SK-N-SH (cell line): ENCODE measurements around the gene BTBD16. TPM values are rescaled to one million over a fixed set of nuclear protein-coding genes. Genes with fewer than 3 reads are reported as not detected.

Source experiments
- CTCF ChIA-PET: fragments of 300-600, 350-600 bp; formaldehyde crosslinking; extraction: SDS; loops from one replicate; lab custom pipeline; 2021; lab: Yijun Ruan, JAX
- POLR2A ChIA-PET: fragments of 350-600 bp; sonication (Branson Sonifier 250); formaldehyde crosslinking; extraction: SDS; loops from one replicate; lab custom pipeline; 2020; ENCODE audit warnings: antibody characterized with exemption, inconsistent platforms; lab: Yijun Ruan, JAX
- DNase-seq: peaks from one replicate; pipeline ENCODE4 v3.0.0; 2012
- H2AFZ ChIP-seq: fragments of 200-600 bp; sonication (generic); 2 replicates; pipeline ENCODE4 v1.8.1; 2016; ENCODE audit warnings: antibody characterized with exemption, mild to moderate bottlenecking, low read depth
- H3F3A ChIP-seq: fragments of 200-600 bp; sonication (generic); replicated peaks from 2 replicates; pipeline ENCODE3; 2016; ENCODE audit warnings: antibody characterized with exemption, mild to moderate bottlenecking; ENCODE audit not compliant: insufficient read depth
- H3K27ac ChIP-seq, 2 experiments: fragments of 200-500 bp in 1 of 2; fragments of 200-600 bp in 1 of 2; sonication (Bioruptor generic) in 1 of 2; sonication (generic), shearing (Covaris generic) in 1 of 2; 2 replicates each; pipeline versions ENCODE4 v1.5.1 to v1.6.1; 2014 to 2016; ENCODE audit warnings: low read depth in 2 of 2, inconsistent platforms in 1 of 2, low read length in 1 of 2, mild to moderate bottlenecking in 1 of 2, mixed read lengths in 1 of 2
- H3K27me3 ChIP-seq: fragments of 200-600 bp; sonication (generic), shearing (Covaris generic); 2 replicates; pipeline ENCODE4 v1.6.1; 2016; ENCODE audit warnings: mixed run types; ENCODE audit not compliant: insufficient read depth
- H3K36me3 ChIP-seq, 2 experiments: fragments of 200-500 bp in 1 of 2; fragments of 200-600 bp in 1 of 2; sonication (Bioruptor generic) in 1 of 2; sonication (generic) in 1 of 2; replicated peaks in 1 of 2; 2 replicates each; pipeline versions ENCODE3 to v1.5.1; 2014 to 2016; ENCODE audit warnings: low read length in 1 of 2, mild to moderate bottlenecking in 1 of 2; ENCODE audit not compliant: insufficient read depth in 2 of 2, control insufficient read depth in 1 of 2
- H3K4me1 ChIP-seq, 2 experiments: fragments of 200-500 bp in 1 of 2; fragments of 200-600 bp in 1 of 2; sonication (Bioruptor generic) in 1 of 2; sonication (generic), shearing (Covaris generic) in 1 of 2; 2 replicates each; pipeline versions ENCODE4 v1.5.1 to v1.6.1; 2014 to 2016; ENCODE audit warnings: low read depth in 1 of 2, low read length in 1 of 2, mixed run types in 1 of 2; ENCODE audit not compliant: insufficient read depth in 2 of 2, control insufficient read depth in 1 of 2
- H3K4me2 ChIP-seq: fragments of 200-600 bp; sonication (generic), shearing (Covaris generic); 2 replicates; pipeline ENCODE4 v1.6.1; 2017; ENCODE audit warnings: mixed run types
- H3K4me3 ChIP-seq, 2 experiments: fragments of 200-500 bp in 1 of 2; fragments of 200-600 bp in 1 of 2; sonication (Bioruptor generic) in 1 of 2; sonication (generic), shearing (Covaris generic) in 1 of 2; 2 replicates each; pipeline versions ENCODE4 v1.5.1 to v1.8.1; 2014 to 2016; ENCODE audit warnings: low read depth in 2 of 2, inconsistent platforms in 1 of 2, low read length in 1 of 2, mild to moderate bottlenecking in 1 of 2, mixed read lengths in 1 of 2, moderate library complexity in 1 of 2
- H3K79me2 ChIP-seq: fragments of 200-600 bp; sonication (generic); 2 replicates; pipeline ENCODE4 v1.8.1; 2017; ENCODE audit warnings: mild to moderate bottlenecking; ENCODE audit not compliant: insufficient read depth
- H3K9ac ChIP-seq: fragments of 200-600 bp; sonication (generic); 2 replicates; pipeline ENCODE4 v1.6.1; 2017; ENCODE audit warnings: mixed run types
- H3K9me2 ChIP-seq: fragments of 200-600 bp; sonication (generic); 2 replicates; pipeline ENCODE4 v1.6.1; 2017; ENCODE audit warnings: mixed run types
- H3K9me3 ChIP-seq: fragments of 200-600 bp; sonication (generic); 2 replicates; pipeline ENCODE4 v1.6.1; 2017; ENCODE audit warnings: mixed run types, mild to moderate bottlenecking, moderate library complexity
- H4K20me1 ChIP-seq: fragments of 200-600 bp; sonication (generic); 2 replicates; pipeline ENCODE4 v1.6.1; 2017; ENCODE audit warnings: mild to moderate bottlenecking, mixed run types; ENCODE audit not compliant: insufficient read depth
- CHD2 ChIP-seq: fragments of 150-350 bp; IDR thresholded peaks from 2 replicates; pipeline ENCODE4 v1.6.1; 2018; ENCODE audit warnings: low read length; ENCODE audit not compliant: partially characterized antibody
- EP300 ChIP-seq, 2 experiments: IDR thresholded peaks; 2 replicates each; pipeline versions ENCODE4 v1.4.0 to v1.6.1; 2012; ENCODE audit warnings: borderline replicate concordance in 1 of 2, low read depth in 1 of 2, low read length in 1 of 2
- EZH2phosphoT487 ChIP-seq: fragments of 200-600 bp; sonication (generic); IDR thresholded peaks from 2 replicates; pipeline ENCODE4 v1.6.1; 2017; ENCODE audit warnings: low read depth, mixed run types, mild to moderate bottlenecking, antibody characterized with exemption, moderate library complexity, borderline replicate concordance
- FOXM1 ChIP-seq: IDR thresholded peaks from 2 replicates; pipeline ENCODE4 v1.4.0; 2012; ENCODE audit warnings: low read depth, mild to moderate bottlenecking
- GABPA ChIP-seq: IDR thresholded peaks from 2 replicates; pipeline ENCODE4 v1.4.0; 2012; ENCODE audit warnings: low read depth, mild to moderate bottlenecking
- JUND ChIP-seq: IDR thresholded peaks from 2 replicates; pipeline ENCODE4 v1.4.0; 2012
- MEF2A ChIP-seq: IDR thresholded peaks from 2 replicates; pipeline ENCODE4 v1.4.0; 2012; ENCODE audit warnings: low read depth, borderline replicate concordance
- MXI1 ChIP-seq: IDR thresholded peaks from 2 replicates; pipeline ENCODE4 v1.6.1; 2012; ENCODE audit warnings: mild to moderate bottlenecking, low read depth, low read length, improper control_type of control experiment
- NFIC ChIP-seq: IDR thresholded peaks from 2 replicates; pipeline ENCODE4 v1.4.0; 2012; ENCODE audit warnings: borderline replicate concordance
- RCOR1 ChIP-seq: fragments of 150-350 bp; IDR thresholded peaks from 2 replicates; pipeline ENCODE4 v1.6.1; 2017; ENCODE audit warnings: antibody characterized with exemption, low read length
- RFX5 ChIP-seq: IDR thresholded peaks from 2 replicates; pipeline ENCODE4 v1.6.1; 2012; ENCODE audit warnings: mild to moderate bottlenecking, improper control_type of control experiment, low read length
- RXRA ChIP-seq: IDR thresholded peaks from 2 replicates; pipeline ENCODE4 v1.4.0; 2012; ENCODE audit warnings: low read depth, mild to moderate bottlenecking, borderline replicate concordance
- SIN3A ChIP-seq: IDR thresholded peaks from 2 replicates; pipeline ENCODE4 v1.6.1; 2012; ENCODE audit warnings: low read depth, mild to moderate bottlenecking, low read length, moderate library complexity, borderline replicate concordance
- TEAD4 ChIP-seq: IDR thresholded peaks from 2 replicates; pipeline ENCODE4 v1.4.0; 2012; ENCODE audit warnings: mild to moderate bottlenecking, borderline replicate concordance; ENCODE audit not compliant: insufficient read depth
- YY1 ChIP-seq: IDR thresholded peaks from 2 replicates; pipeline ENCODE4 v1.4.0; 2012; ENCODE audit warnings: low read depth, mild to moderate bottlenecking
- WGBS: methylation state at CpG from one replicate; pipeline ENCODE4 v1.1.6; 2017; ENCODE audit warnings: low lambda C conversion rate; 5-methylcytosine and 5-hydroxymethylcytosine counted together
- polyA plus RNA-seq, 3 experiments: library from polyadenylated mRNA; depleted of rRNA; stranded (reverse); fragments of >200 nt; gene quantifications; 2 replicates each; pipeline ENCODE4 v1.2.3, GENCODE V29; 2012
- TF ChIP-seq, protein P1 (sequence below): IDR thresholded peaks from 2 replicates; pipeline ENCODE4 v1.4.0; 2012; ENCODE audit warnings: low read depth, borderline replicate concordance
- TF ChIP-seq, protein P2 (sequence below): IDR thresholded peaks from 2 replicates; pipeline ENCODE4; 2012
- TF ChIP-seq, protein P3 (sequence below): IDR thresholded peaks from 2 replicates; pipeline ENCODE4 v1.4.0; 2012; ENCODE audit warnings: low read depth, borderline replicate concordance

BTBD16 gene
- polyA plus RNA-seq, 1 of the 3 experiments (the other 2 are of a cell fraction), result not detected

DNA sequence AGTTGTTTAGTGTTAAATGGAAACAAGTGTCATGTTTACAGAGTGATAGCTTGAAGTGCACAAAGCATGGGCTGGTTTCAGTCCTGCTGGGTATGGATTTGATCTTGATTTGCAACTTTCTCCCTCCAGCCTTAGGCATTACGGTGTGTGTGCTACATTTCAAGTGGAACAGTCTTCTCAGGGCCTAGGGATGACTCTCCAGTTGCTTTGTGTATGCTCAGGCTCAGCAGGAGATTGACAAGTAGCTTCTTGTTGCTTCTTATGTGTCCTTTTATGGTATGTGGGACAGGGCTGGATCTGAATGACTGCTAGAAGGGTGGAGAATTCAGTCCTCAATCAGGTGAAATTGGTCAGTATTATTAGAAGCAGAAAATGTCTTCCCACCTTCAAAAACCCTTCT is 52.1 kb downstream of the BTBD16 start:
- CTCF ChIA-PET, result interaction anchor here (1.2 to 4.0 kb wide), 4 partner anchors 24 to 242 kb away, joined by 3 to 22 read pairs (median 4); no protein-coding TSS in a partner anchor
- Histone ChIP-seq H3K27ac (no peak overlapping the region), H4K20me1 (no peaks in the 10 kb centered on the region), H3K4me3 (no peak overlapping the region), H2AFZ (no peak overlapping the region), H3K79me2 (no peaks in the 10 kb centered on the region), H3K4me1 (no peaks in the 10 kb centered on the region), H3K9me2 (no peaks in the 10 kb centered on the region), H3K27me3 (no peaks in the 10 kb centered on the region), H3K4me2 (no peak overlapping the region), H3K36me3 (no peaks in the 10 kb centered on the region), H3F3A (no peaks in the 10 kb centered on the region), H3K9ac (no peak overlapping the region), H3K9me3 (0 out of 2 replicates have a peak, but pooled peaks cover 11% of the 10 kb centered on the region)
- TF ChIP-seq NFIC (no peak), MXI1 (no peak), YY1 (no peak), RCOR1 (no peak), EZH2phosphoT487 (no peak), RXRA (no peak), EP300 (IDR thresholded peaks at IDR 0.05; ENCODE audit: borderline replicate concordance in 1 of 2, low read depth in 1 of 2, low read length in 1 of 2) (no peak)
- TF ChIP-seq, protein P1, sequence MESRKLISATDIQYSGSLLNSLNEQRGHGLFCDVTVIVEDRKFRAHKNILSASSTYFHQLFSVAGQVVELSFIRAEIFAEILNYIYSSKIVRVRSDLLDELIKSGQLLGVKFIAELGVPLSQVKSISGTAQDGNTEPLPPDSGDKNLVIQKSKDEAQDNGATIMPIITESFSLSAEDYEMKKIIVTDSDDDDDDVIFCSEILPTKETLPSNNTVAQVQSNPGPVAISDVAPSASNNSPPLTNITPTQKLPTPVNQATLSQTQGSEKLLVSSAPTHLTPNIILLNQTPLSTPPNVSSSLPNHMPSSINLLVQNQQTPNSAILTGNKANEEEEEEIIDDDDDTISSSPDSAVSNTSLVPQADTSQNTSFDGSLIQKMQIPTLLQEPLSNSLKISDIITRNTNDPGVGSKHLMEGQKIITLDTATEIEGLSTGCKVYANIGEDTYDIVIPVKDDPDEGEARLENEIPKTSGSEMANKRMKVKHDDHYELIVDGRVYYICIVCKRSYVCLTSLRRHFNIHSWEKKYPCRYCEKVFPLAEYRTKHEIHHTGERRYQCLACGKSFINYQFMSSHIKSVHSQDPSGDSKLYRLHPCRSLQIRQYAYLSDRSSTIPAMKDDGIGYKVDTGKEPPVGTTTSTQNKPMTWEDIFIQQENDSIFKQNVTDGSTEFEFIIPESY, result no peak
- TF ChIP-seq, protein P2, sequence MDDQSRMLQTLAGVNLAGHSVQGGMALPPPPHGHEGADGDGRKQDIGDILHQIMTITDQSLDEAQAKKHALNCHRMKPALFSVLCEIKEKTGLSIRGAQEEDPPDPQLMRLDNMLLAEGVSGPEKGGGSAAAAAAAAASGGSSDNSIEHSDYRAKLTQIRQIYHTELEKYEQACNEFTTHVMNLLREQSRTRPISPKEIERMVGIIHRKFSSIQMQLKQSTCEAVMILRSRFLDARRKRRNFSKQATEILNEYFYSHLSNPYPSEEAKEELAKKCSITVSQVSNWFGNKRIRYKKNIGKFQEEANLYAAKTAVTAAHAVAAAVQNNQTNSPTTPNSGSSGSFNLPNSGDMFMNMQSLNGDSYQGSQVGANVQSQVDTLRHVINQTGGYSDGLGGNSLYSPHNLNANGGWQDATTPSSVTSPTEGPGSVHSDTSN, result no peak
- WGBS, result 13% methylated on average over 1 of the region's 1 CpG
- no peak for DNase-seq
- POLR2A ChIA-PET, result no interaction called here

DNA sequence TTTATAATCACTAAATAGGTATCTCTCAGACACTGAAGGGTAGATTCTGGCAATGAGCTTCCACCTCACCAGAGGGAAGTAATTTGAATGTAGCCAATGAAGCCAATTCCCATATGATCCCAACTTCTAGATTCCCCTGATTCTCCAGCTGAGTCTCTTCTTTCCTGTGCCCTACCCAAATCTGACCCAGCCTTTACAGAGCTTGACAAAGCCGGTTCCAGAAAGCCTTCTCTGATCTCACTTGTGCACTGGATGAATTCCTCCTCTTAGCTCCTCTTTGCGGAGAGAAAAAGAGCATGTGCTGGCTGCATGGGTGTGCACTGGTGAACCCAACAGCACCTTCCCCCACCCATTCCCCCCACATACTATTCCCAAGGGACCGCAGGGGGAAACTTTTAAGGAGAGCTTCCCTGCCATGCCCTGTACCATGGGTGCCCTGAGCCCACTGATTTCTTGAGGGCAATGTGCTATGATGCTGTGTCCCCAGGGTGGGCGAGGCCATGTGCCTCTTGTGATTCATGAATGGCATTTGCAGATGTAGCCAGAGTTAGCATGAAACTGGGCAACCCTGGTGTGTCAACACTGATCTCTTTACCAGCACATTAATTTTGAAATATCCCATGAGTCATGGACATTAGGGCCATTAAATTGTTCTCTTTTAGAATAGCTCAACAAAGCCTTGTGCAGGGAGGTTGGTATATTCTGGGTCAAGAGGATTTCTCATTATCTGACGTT is 53.0 kb downstream of the BTBD16 start:
- ChIA-PET CTCF (interaction anchor here (0.7 to 4.0 kb wide), 4 partner anchors 9 to 241 kb away, joined by 3 to 22 read pairs (median 4); no protein-coding TSS in a partner anchor), POLR2A (no interaction called here)
- no peaks in the 10 kb centered on the region for H3K27me3 ChIP-seq
- H3K79me2 ChIP-seq, result no peaks in the 10 kb centered on the region
- no peak overlapping the region for H3K27ac ChIP-seq
- no peak overlapping the region for H3K9ac ChIP-seq
- no peaks in the 10 kb centered on the region for H4K20me1 ChIP-seq
- no peaks in the 10 kb centered on the region for H3K36me3 ChIP-seq
- no peak overlapping the region for H3K4me3 ChIP-seq
- H3F3A ChIP-seq, result no peaks in the 10 kb centered on the region
- no peak overlapping the region for H2AFZ ChIP-seq
- H3K9me3 ChIP-seq, result 0 out of 2 replicates have a peak, but pooled peaks cover 11% of the 10 kb centered on the region
- H3K9me2 ChIP-seq, result no peaks in the 10 kb centered on the region
- WGBS, result 40% methylated on average over 5 of the region's 5 CpGs
- DNase-seq, result no peak
- no peak for TF ChIP-seq SIN3A
- no peak for TF ChIP-seq CHD2
- TF ChIP-seq, protein P3, sequence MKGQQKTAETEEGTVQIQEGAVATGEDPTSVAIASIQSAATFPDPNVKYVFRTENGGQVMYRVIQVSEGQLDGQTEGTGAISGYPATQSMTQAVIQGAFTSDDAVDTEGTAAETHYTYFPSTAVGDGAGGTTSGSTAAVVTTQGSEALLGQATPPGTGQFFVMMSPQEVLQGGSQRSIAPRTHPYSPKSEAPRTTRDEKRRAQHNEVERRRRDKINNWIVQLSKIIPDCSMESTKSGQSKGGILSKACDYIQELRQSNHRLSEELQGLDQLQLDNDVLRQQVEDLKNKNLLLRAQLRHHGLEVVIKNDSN, result no peak
- TF ChIP-seq RFX5, result no peak
- TF ChIP-seq GABPA, result no peak
- TF ChIP-seq FOXM1, result no peak
- TF ChIP-seq NFIC, result no peak
- no peak for TF ChIP-seq JUND
- no peak for TF ChIP-seq MEF2A
- no peak for TF ChIP-seq TEAD4
- no peak for TF ChIP-seq EP300 (IDR thresholded peaks at IDR 0.05; ENCODE audit: borderline replicate concordance in 1 of 2, low read depth in 1 of 2, low read length in 1 of 2)
- no peak for TF ChIP-seq YY1
- TF ChIP-seq RXRA, result no peak
- TF ChIP-seq, protein P2, result no peak
- H3K4me2 ChIP-seq, result no peak overlapping the region
- H3K4me1 ChIP-seq, result no peaks in the 10 kb centered on the region
